Endothelial cell of umbilical vein (primary cell): Measurements from ENCODE around the gene KLF15. TPM values are rescaled to one million over a fixed set of nuclear protein-coding genes. Genes with fewer than 3 reads are reported as not detected.

Source experiments
- BruUV-seq: library from RNA; stranded (reverse); fragments of 400-500 nt; replicated peaks from 2 replicates; lab custom pipeline; 2021; lab: Mats Ljungman, UMichigan
- CTCF ChIA-PET: fragments of 300-600, 350-600 bp; sonication (Branson Sonifier 250); formaldehyde crosslinking; loops from one replicate; lab custom pipeline; 2021; ENCODE audit warnings: antibody characterized with exemption, inconsistent platforms; lab: Charles Lee
- POLR2A ChIA-PET: fragments of 300-600, 350-600 bp; sonication (Branson Sonifier 250); formaldehyde crosslinking; loops from one replicate; lab custom pipeline; 2021; ENCODE audit warnings: antibody characterized with exemption, inconsistent platforms; lab: Charles Lee
- DNase-seq: peaks from one replicate; pipeline ENCODE4 v3.0.0-alpha.2; 2011; ENCODE audit warnings: low read depth, low spot score
- FAIRE-seq: peaks from 2 replicates; lab custom pipeline; 2011; peaks lifted over from hg19 to GRCh38; lab: Jason Lieb, UNC
- H2AFZ ChIP-seq: 2 replicates; pipeline ENCODE4 v1.6.0; 2012; ENCODE audit warnings: low read depth, low read length, control low read depth, inconsistent platforms
- H3K27ac ChIP-seq: 2 replicates; pipeline ENCODE4 v1.5.1; 2011; ENCODE audit warnings: low read depth, mild to moderate bottlenecking, control low read depth, low read length, moderate library complexity; ENCODE audit not compliant: insufficient read depth
- H3K27me3 ChIP-seq, 2 experiments: 2 replicates each; pipeline versions ENCODE4 v1.6.0 to v1.6.1; 2011; ENCODE audit warnings: low read length in 2 of 2, mixed read lengths in 1 of 2; ENCODE audit not compliant: control insufficient read depth in 2 of 2, insufficient read depth in 2 of 2
- H3K36me3 ChIP-seq, 2 experiments: 2 replicates in 1 of 2; 3 replicates in 1 of 2; pipeline ENCODE4 v1.5.1; 2011; ENCODE audit warnings: low read length in 2 of 2, mild to moderate bottlenecking in 1 of 2, moderate library complexity in 1 of 2; ENCODE audit not compliant: control insufficient read depth in 2 of 2, insufficient read depth in 2 of 2; ENCODE audit errors: extremely low read depth in 1 of 2
- H3K4me1 ChIP-seq: 3 replicates; pipeline ENCODE4 v1.5.1; 2011; ENCODE audit warnings: mild to moderate bottlenecking, low read length; ENCODE audit not compliant: control insufficient read depth, insufficient read depth; ENCODE audit errors: extremely low read depth
- H3K4me2 ChIP-seq: 2 replicates; pipeline ENCODE4 v1.6.1; 2011; ENCODE audit warnings: low read length, control low read depth, mixed read lengths; ENCODE audit not compliant: insufficient read depth
- H3K4me3 ChIP-seq, 3 experiments: fragments of 200-600 bp in 1 of 3; sonication (generic), shearing (Covaris generic) in 1 of 3; replicated peaks in 1 of 3; 2 replicates each; pipeline ENCODE4 v1.5.1; 2011 to 2016; ENCODE audit warnings: control low read depth in 3 of 3, low read length in 3 of 3, mild to moderate bottlenecking in 2 of 3, inconsistent platforms in 1 of 3, low read depth in 1 of 3, moderate library complexity in 1 of 3; ENCODE audit not compliant: insufficient read depth in 1 of 3
- H3K79me2 ChIP-seq: 2 replicates; pipeline ENCODE4 v1.6.0; 2012; ENCODE audit warnings: low read length, inconsistent platforms; ENCODE audit not compliant: control insufficient read depth, insufficient read depth
- H3K9ac ChIP-seq: replicated peaks from 2 replicates; pipeline ENCODE3; 2011; ENCODE audit warnings: low read length, control low read depth; ENCODE audit not compliant: insufficient read depth; ENCODE audit errors: extremely low read depth
- H3K9me1 ChIP-seq: replicated peaks from 3 replicates; pipeline ENCODE4 v1.6.0; 2011; ENCODE audit warnings: mild to moderate bottlenecking, low read length; ENCODE audit not compliant: control insufficient read depth, insufficient read depth; ENCODE audit errors: extremely low read depth
- H3K9me3 ChIP-seq: replicated peaks from 2 replicates; pipeline ENCODE4 v1.5.1; 2012; ENCODE audit warnings: low read length, inconsistent platforms; ENCODE audit not compliant: control insufficient read depth, insufficient read depth
- H4K20me1 ChIP-seq: replicated peaks from 2 replicates; pipeline ENCODE3; 2011; ENCODE audit warnings: mild to moderate bottlenecking, low read length; ENCODE audit not compliant: control insufficient read depth, insufficient read depth; ENCODE audit errors: extremely low read depth
- CTCF ChIP-seq, 2 donors: IDR thresholded peaks; 1 replicate in 1 of 2; 2 replicates in 1 of 2; pipeline ENCODE4 v1.5.1; 2011; ENCODE audit warnings: low read length in 2 of 2, mild to moderate bottlenecking in 2 of 2, moderate library complexity in 2 of 2, control low read depth in 1 of 2, inconsistent platforms in 1 of 2, low read depth in 1 of 2; ENCODE audit not compliant: insufficient read depth in 1 of 2; ENCODE audit errors: extremely low read depth in 1 of 2
- EZH2 ChIP-seq: IDR thresholded peaks from 2 replicates; pipeline ENCODE4 v1.6.1; 2012; ENCODE audit warnings: borderline replicate concordance, low read depth, mild to moderate bottlenecking, moderate library complexity, low read length, inconsistent platforms; ENCODE audit not compliant: severe bottlenecking
- FOS ChIP-seq: IDR thresholded peaks from 2 replicates; pipeline ENCODE4 v1.6.1; 2011; ENCODE audit warnings: mild to moderate bottlenecking, low read length, moderate library complexity, borderline replicate concordance; ENCODE audit not compliant: insufficient read depth
- GATA2 ChIP-seq: IDR thresholded peaks from 2 replicates; pipeline ENCODE4 v1.7.0; 2011; ENCODE audit warnings: low read depth, mild to moderate bottlenecking, moderate library complexity, mixed read lengths, low read length; ENCODE audit not compliant: insufficient read length, insufficient read depth
- JUN ChIP-seq: IDR thresholded peaks from 2 replicates; pipeline ENCODE4 v1.6.1; 2011; ENCODE audit warnings: borderline replicate concordance, low read depth; ENCODE audit not compliant: insufficient read length, insufficient read depth
- MAX ChIP-seq: IDR thresholded peaks from 2 replicates; pipeline ENCODE4 v1.6.1; 2011; ENCODE audit not compliant: insufficient read depth, insufficient read length
- MYC ChIP-seq: IDR thresholded peaks from one replicate; pipeline ENCODE4 v1.6.1; 2011; ENCODE audit warnings: mild to moderate bottlenecking, low read depth, low read length
- POLR2A ChIP-seq: IDR thresholded peaks from 2 replicates; pipeline ENCODE4 v1.6.1; 2012; ENCODE audit warnings: low read depth, mild to moderate bottlenecking, control low read depth, low read length
- POLR2AphosphoS5 ChIP-seq: IDR thresholded peaks from 2 replicates; pipeline ENCODE4 v1.6.1; 2012; ENCODE audit warnings: low read depth, mild to moderate bottlenecking, control low read depth, low read length, moderate library complexity; ENCODE audit not compliant: insufficient read depth
- dilution Hi-C: fragments of 300-500 bp; cut with MboI; formaldehyde crosslinking; loops from one replicate; pipeline ENCODE4 v1.15.0; 2019; ENCODE audit warnings: low sequenced_read_pairs; ENCODE audit not compliant: extremely low pct_ligation_motif_present
- intact Hi-C: fragments of 100-400 bp; cut with micrococcal nuclease; formaldehyde crosslinking; loops from one replicate; pipeline ENCODE4 v1.10.0; 2022
- polyA plus RNA-seq, 4 experiments: library from polyadenylated mRNA; depleted of rRNA in 3 of 4; stranded (reverse) in 3 of 4; unstranded in 1 of 4; fragments of >200 nt; gene quantifications; 2 replicates each; pipeline versions ENCODE4 v1.2.1 to v1.2.3, GENCODE V29; 2011 to 2012; ENCODE audit warnings: missing spikeins in 1 of 4
- total RNA-seq: library from RNA; stranded (reverse); gene quantifications from 2 replicates; pipeline ENCODE4 v1.2.3, GENCODE V29; 2021

KLF15 gene
- total and polyA plus RNA-seq, 2 donors (not counting 3 experiments of a cell fraction or from before 2014, with no cell fraction given) = 2.2 to 3.0 TPM

GRCh38 chr3:126351771-126352475, 5.3 kb downstream of the KLF15 start:
- Histone ChIP-seq H3K27me3 (no peaks in the 10 kb centered on the region), H3K9me1 (no peaks in the 10 kb centered on the region), H3K4me3 (no peak overlapping the region), H3K9ac (no peak overlapping the region), H3K4me2 (no peak overlapping the region), H3K79me2 (no peaks in the 10 kb centered on the region), H2AFZ (no peak overlapping the region), H4K20me1 (no peaks in the 10 kb centered on the region), H3K27ac (no peak overlapping the region), H3K9me3 (no peaks in the 10 kb centered on the region), H3K36me3 (peaks cover 0 to 4% of the 10 kb centered on the region in 2 experiments), H3K4me1 (peaks cover 6% of the 10 kb centered on the region)
- no TSS peak for BruUV-seq
- ChIA-PET POLR2A (no interaction called here), CTCF (no interaction called here)
- dilution Hi-C loops = no loop called here
- TF ChIP-seq EZH2 = no peak
- TF ChIP-seq FOS = no peak
- TF ChIP-seq JUN = no peak
- TF ChIP-seq POLR2AphosphoS5 = no peak
- TF ChIP-seq MYC = no peak
- TF ChIP-seq MAX = no peak
- no peak for TF ChIP-seq POLR2A
- no peak for TF ChIP-seq GATA2
- no peak for TF ChIP-seq CTCF (IDR thresholded peaks at IDR 0.05; ENCODE audit: extremely low read depth in 1 of 2, insufficient read depth in 1 of 2, low read depth in 1 of 2, low read length in 2 of 2)
- no peak for DNase-seq
- intact Hi-C loops = no loop called here
- no peak for FAIRE-seq
